ENCODE measurements around the gene UMAD1.

Gene UMAD1

DNA sequence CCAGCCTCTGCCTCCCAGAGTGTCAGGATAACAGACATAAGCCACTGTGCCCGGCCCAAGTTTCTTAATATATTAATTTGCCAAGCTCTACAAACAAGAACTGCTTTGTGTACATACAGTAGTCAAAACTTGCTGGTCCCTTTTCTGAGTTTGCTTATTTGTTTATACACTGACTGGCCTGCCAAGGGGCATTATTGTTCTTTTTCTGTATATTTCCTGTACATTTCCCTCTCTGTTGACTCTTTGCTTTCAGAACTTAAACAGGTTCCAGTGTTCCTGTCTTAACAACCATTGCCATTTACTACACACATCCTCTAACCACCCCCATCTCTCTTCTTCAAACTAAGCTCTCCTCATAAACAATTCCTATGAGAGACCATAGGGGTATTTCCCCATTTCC, 139.3 kb downstream of the UMAD1 start:
- no peak for ATAC-seq
- TF ChIP-seq, protein P1, sequence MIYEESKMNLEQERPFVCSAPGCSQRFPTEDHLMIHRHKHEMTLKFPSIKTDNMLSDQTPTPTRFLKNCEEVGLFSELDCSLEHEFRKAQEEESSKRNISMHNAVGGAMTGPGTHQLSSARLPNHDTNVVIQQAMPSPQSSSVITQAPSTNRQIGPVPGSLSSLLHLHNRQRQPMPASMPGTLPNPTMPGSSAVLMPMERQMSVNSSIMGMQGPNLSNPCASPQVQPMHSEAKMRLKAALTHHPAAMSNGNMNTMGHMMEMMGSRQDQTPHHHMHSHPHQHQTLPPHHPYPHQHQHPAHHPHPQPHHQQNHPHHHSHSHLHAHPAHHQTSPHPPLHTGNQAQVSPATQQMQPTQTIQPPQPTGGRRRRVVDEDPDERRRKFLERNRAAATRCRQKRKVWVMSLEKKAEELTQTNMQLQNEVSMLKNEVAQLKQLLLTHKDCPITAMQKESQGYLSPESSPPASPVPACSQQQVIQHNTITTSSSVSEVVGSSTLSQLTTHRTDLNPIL (CRISPR knock-in tag; IDR thresholded peaks at IDR 0.05; ENCODE audit: low read depth), result no peak
- no peak for TF ChIP-seq ZC3H10 (CRISPR knock-in tag; IDR thresholded peaks at IDR 0.05)
- TF ChIP-seq, protein P2, sequence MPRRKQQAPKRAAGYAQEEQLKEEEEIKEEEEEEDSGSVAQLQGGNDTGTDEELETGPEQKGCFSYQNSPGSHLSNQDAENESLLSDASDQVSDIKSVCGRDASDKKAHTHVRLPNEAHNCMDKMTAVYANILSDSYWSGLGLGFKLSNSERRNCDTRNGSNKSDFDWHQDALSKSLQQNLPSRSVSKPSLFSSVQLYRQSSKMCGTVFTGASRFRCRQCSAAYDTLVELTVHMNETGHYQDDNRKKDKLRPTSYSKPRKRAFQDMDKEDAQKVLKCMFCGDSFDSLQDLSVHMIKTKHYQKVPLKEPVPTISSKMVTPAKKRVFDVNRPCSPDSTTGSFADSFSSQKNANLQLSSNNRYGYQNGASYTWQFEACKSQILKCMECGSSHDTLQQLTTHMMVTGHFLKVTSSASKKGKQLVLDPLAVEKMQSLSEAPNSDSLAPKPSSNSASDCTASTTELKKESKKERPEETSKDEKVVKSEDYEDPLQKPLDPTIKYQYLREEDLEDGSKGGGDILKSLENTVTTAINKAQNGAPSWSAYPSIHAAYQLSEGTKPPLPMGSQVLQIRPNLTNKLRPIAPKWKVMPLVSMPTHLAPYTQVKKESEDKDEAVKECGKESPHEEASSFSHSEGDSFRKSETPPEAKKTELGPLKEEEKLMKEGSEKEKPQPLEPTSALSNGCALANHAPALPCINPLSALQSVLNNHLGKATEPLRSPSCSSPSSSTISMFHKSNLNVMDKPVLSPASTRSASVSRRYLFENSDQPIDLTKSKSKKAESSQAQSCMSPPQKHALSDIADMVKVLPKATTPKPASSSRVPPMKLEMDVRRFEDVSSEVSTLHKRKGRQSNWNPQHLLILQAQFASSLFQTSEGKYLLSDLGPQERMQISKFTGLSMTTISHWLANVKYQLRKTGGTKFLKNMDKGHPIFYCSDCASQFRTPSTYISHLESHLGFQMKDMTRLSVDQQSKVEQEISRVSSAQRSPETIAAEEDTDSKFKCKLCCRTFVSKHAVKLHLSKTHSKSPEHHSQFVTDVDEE (CRISPR knock-in tag; IDR thresholded peaks at IDR 0.05), result no peak
- TF ChIP-seq RARB (CRISPR knock-in tag; IDR thresholded peaks at IDR 0.05), result no peak
- TF ChIP-seq GLIS3 (CRISPR knock-in tag; IDR thresholded peaks at IDR 0.05), result no peak
- TF ChIP-seq, protein P3, sequence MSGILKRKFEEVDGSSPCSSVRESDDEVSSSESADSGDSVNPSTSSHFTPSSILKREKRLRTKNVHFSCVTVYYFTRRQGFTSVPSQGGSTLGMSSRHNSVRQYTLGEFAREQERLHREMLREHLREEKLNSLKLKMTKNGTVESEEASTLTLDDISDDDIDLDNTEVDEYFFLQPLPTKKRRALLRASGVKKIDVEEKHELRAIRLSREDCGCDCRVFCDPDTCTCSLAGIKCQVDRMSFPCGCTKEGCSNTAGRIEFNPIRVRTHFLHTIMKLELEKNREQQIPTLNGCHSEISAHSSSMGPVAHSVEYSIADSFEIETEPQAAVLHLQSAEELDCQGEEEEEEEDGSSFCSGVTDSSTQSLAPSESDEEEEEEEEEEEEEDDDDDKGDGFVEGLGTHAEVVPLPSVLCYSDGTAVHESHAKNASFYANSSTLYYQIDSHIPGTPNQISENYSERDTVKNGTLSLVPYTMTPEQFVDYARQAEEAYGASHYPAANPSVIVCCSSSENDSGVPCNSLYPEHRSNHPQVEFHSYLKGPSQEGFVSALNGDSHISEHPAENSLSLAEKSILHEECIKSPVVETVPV (CRISPR knock-in tag; IDR thresholded peaks at IDR 0.05), result no peak
- TF ChIP-seq OSR1 (CRISPR knock-in tag; IDR thresholded peaks at IDR 0.05), result no peak
- no peak for TF ChIP-seq PPARA (CRISPR knock-in tag; IDR thresholded peaks at IDR 0.05; ENCODE audit: borderline replicate concordance)
- TF ChIP-seq BACH2 (CRISPR knock-in tag; IDR thresholded peaks at IDR 0.05; ENCODE audit: borderline replicate concordance), result no peak
- TF ChIP-seq ZFP30 (CRISPR knock-in tag; IDR thresholded peaks at IDR 0.05), result no peak
- TF ChIP-seq SNAI2 (CRISPR knock-in tag; IDR thresholded peaks at IDR 0.05), result no peak
- TF ChIP-seq, protein P4, sequence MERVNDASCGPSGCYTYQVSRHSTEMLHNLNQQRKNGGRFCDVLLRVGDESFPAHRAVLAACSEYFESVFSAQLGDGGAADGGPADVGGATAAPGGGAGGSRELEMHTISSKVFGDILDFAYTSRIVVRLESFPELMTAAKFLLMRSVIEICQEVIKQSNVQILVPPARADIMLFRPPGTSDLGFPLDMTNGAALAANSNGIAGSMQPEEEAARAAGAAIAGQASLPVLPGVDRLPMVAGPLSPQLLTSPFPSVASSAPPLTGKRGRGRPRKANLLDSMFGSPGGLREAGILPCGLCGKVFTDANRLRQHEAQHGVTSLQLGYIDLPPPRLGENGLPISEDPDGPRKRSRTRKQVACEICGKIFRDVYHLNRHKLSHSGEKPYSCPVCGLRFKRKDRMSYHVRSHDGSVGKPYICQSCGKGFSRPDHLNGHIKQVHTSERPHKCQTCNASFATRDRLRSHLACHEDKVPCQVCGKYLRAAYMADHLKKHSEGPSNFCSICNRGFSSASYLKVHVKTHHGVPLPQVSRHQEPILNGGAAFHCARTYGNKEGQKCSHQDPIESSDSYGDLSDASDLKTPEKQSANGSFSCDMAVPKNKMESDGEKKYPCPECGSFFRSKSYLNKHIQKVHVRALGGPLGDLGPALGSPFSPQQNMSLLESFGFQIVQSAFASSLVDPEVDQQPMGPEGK (CRISPR knock-in tag; IDR thresholded peaks at IDR 0.05; ENCODE audit: borderline replicate concordance), result no peak
- no peak for TF ChIP-seq ARNTL (CRISPR knock-in tag; IDR thresholded peaks at IDR 0.05; ENCODE audit: borderline replicate concordance, low read depth)
- no peak for TF ChIP-seq ZNF8 (CRISPR knock-in tag; IDR thresholded peaks at IDR 0.05)
- no peak for TF ChIP-seq TOX (CRISPR knock-in tag; IDR thresholded peaks at IDR 0.05; ENCODE audit: borderline replicate concordance)
- no peak for TF ChIP-seq ESRRG (CRISPR knock-in tag; IDR thresholded peaks at IDR 0.05)

DNA sequence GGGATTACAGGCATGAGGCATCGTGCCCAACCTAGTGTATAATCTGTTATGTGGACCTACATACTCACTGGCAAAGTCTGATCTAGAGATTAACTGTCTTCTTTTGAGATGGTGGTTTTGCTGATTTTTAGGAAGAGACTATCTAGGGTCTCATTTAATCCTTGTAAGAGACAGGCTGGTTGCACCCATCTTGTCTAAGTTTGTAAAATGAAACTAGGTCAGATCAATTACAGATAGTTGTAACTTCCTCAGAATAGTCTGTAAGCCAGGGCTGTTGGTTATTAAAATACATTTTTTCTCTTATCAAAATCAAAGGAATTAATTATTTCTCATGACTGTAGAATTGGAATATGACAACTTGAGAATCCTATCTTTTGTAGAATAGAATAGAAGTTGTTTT, 142.4 kb downstream of the UMAD1 start:
- no peak for ATAC-seq
- no peak for TF ChIP-seq ZNF565 (CRISPR knock-in tag; conservative IDR thresholded peaks at IDR 0.05; ENCODE audit: low read depth)
- TF ChIP-seq ZFP30 (CRISPR knock-in tag; IDR thresholded peaks at IDR 0.05), result no peak
- no peak for TF ChIP-seq OSR1 (CRISPR knock-in tag; IDR thresholded peaks at IDR 0.05)
- TF ChIP-seq ZNF70 (CRISPR knock-in tag; IDR thresholded peaks at IDR 0.05), result no peak
- TF ChIP-seq, protein P4 (CRISPR knock-in tag; IDR thresholded peaks at IDR 0.05; ENCODE audit: borderline replicate concordance), result no peak
- TF ChIP-seq RARB (CRISPR knock-in tag; IDR thresholded peaks at IDR 0.05), result no peak
- no peak for TF ChIP-seq TCF4 (CRISPR knock-in tag; IDR thresholded peaks at IDR 0.05; ENCODE audit: borderline replicate concordance)
- TF ChIP-seq, protein P3 (CRISPR knock-in tag; IDR thresholded peaks at IDR 0.05), result no peak
- TF ChIP-seq CSDC2 (CRISPR knock-in tag; IDR thresholded peaks at IDR 0.05), result no peak
- no peak for TF ChIP-seq ZFP3 (CRISPR knock-in tag; IDR thresholded peaks at IDR 0.05)

Measured in SK-N-SH treated with all-trans-retinoic acid at 6 μM for 48 hours (cell line).